HCT116 (cell line): ENCODE results near the gene SUSD3. TPM values are rescaled to one million over a fixed set of nuclear protein-coding genes. Genes with fewer than 3 reads are reported as not detected.

Source experiments
- ATAC-seq: fragments of 200-7000 bp; cut with Tn5 transposase; 2 replicates; pipeline ENCODE4 v1.9.1; 2020; ENCODE audit warnings: mild to moderate bottlenecking, moderate library complexity
- BruUV-seq: library from RNA; stranded (reverse); fragments of 400-500 nt; replicated peaks from 2 replicates; lab custom pipeline; 2021; lab: Mats Ljungman, UMichigan
- CTCF ChIA-PET: fragments of 300-600 bp; sonication (Branson Sonifier 250); formaldehyde crosslinking; loops from one replicate; lab custom pipeline; 2021; ENCODE audit warnings: antibody characterized with exemption; lab: Charles Lee
- POLR2A ChIA-PET: fragments of 300-600, 350-600 bp; sonication (Branson Sonifier 250); formaldehyde crosslinking; loops from one replicate; lab custom pipeline; 2021; ENCODE audit warnings: antibody characterized with exemption; lab: Charles Lee
- RAD21 ChIA-PET, 2 experiments: fragments of 300-600 bp; sonication (Branson Sonifier 250); formaldehyde crosslinking; loops; one replicate each; lab custom pipeline; 2023; ENCODE audit warnings: low total read pairs in 2 of 2; ENCODE audit not compliant: uncharacterized antibody in 2 of 2, unreplicated experiment in 2 of 2, low non-redundant PET in 1 of 2; lab: Charles Lee
- DNase-seq: peaks from one replicate; pipeline ENCODE4 v3.0.0-alpha.2; 2010; ENCODE audit warnings: low read depth, low spot score
- H2AFZ ChIP-seq: fragments of 200-600 bp; shearing (Covaris generic), sonication (generic); 2 replicates; pipeline ENCODE4 v1.6.1; 2017; ENCODE audit warnings: low read depth, mixed run types, mixed read lengths, antibody characterized with exemption, low read length; ENCODE audit not compliant: poor library complexity, severe bottlenecking
- H3K27ac ChIP-seq: 2 replicates; pipeline ENCODE4 v1.5.1; 2012; ENCODE audit warnings: low read depth, low read length
- H3K27me3 ChIP-seq: fragments of 200-600 bp; sonication (generic); 2 replicates; pipeline ENCODE4 v1.6.1; 2016; ENCODE audit warnings: mixed run types, low read length, mixed read lengths; ENCODE audit not compliant: insufficient read depth
- H3K36me3 ChIP-seq, 2 experiments: fragments of 200-500 bp in 1 of 2; fragments of 200-600 bp in 1 of 2; sonication (Bioruptor generic) in 1 of 2; sonication (generic) in 1 of 2; 2 replicates each; pipeline versions ENCODE4 v1.5.1 to v1.6.1; 2014 to 2016; ENCODE audit warnings: low read length in 2 of 2, inconsistent platforms in 1 of 2, mixed read lengths in 1 of 2, mixed run types in 1 of 2; ENCODE audit not compliant: insufficient read depth in 2 of 2, control insufficient read depth in 1 of 2
- H3K4me1 ChIP-seq, 2 experiments: fragments of 200-600 bp in 1 of 2; sonication (generic) in 1 of 2; 2 replicates each; pipeline versions ENCODE4 v1.5.1 to v1.6.1; 2012 to 2017; ENCODE audit warnings: low read length in 2 of 2, inconsistent platforms in 1 of 2, mild to moderate bottlenecking in 1 of 2, mixed read lengths in 1 of 2, mixed run types in 1 of 2, moderate library complexity in 1 of 2; ENCODE audit not compliant: insufficient read depth in 2 of 2, control insufficient read depth in 1 of 2
- H3K4me2 ChIP-seq: fragments of 200-600 bp; sonication (generic); 2 replicates; pipeline ENCODE4 v1.6.1; 2017; ENCODE audit warnings: mixed run types, low read length, mixed read lengths
- H3K4me3 ChIP-seq, 2 experiments: fragments of 200-600 bp in 1 of 2; sonication (generic) in 1 of 2; replicated peaks in 1 of 2; 2 replicates each; pipeline ENCODE4 v1.5.1; 2011 to 2016; ENCODE audit warnings: low read length in 2 of 2, control low read depth in 1 of 2, low read depth in 1 of 2, mild to moderate bottlenecking in 1 of 2, mixed read lengths in 1 of 2, mixed run types in 1 of 2
- H3K79me2 ChIP-seq: fragments of 200-600 bp; sonication (generic); 2 replicates; pipeline ENCODE4 v1.6.1; 2017; ENCODE audit warnings: mild to moderate bottlenecking, mixed run types, low read length, moderate library complexity, mixed read lengths; ENCODE audit not compliant: insufficient read depth
- H3K9ac ChIP-seq: fragments of 200-600 bp; sonication (generic); 2 replicates; pipeline ENCODE4 v1.6.1; 2016; ENCODE audit warnings: low read length, mixed read lengths
- H3K9me2 ChIP-seq: fragments of 200-600 bp; sonication (generic), shearing (Covaris generic); 2 replicates; pipeline ENCODE4 v1.6.1; 2017; ENCODE audit warnings: mixed run types, mild to moderate bottlenecking, moderate library complexity; ENCODE audit not compliant: insufficient read depth
- H3K9me3 ChIP-seq, 2 experiments: fragments of 200-500 bp in 1 of 2; fragments of 200-600 bp in 1 of 2; sonication (Bioruptor generic) in 1 of 2; sonication (generic) in 1 of 2; 2 replicates each; pipeline ENCODE4 v1.6.1; 2014 to 2017; ENCODE audit warnings: low read length in 2 of 2, mixed read lengths in 2 of 2, inconsistent platforms in 1 of 2, low read depth in 1 of 2, mild to moderate bottlenecking in 1 of 2, mixed run types in 1 of 2, moderate library complexity in 1 of 2; ENCODE audit not compliant: control insufficient read depth in 1 of 2, insufficient read depth in 1 of 2
- H4K20me1 ChIP-seq: fragments of 200-600 bp; sonication (generic), shearing (Covaris generic); 2 replicates; pipeline ENCODE4 v1.6.1; 2017; ENCODE audit warnings: mixed run types, mild to moderate bottlenecking, moderate library complexity; ENCODE audit not compliant: insufficient read depth
- CEBPB ChIP-seq: IDR thresholded peaks from 2 replicates; pipeline ENCODE4 v1.6.1; 2012; ENCODE audit warnings: low read depth
- RAD21 ChIP-seq: IDR thresholded peaks from 2 replicates; pipeline ENCODE4 v1.6.1; 2012; ENCODE audit warnings: low read depth, mild to moderate bottlenecking
- TCF7L2 ChIP-seq: IDR thresholded peaks from 2 replicates; pipeline ENCODE4 v1.7.0; 2011; ENCODE audit warnings: borderline replicate concordance, inconsistent platforms; ENCODE audit not compliant: insufficient read depth, insufficient read length; ENCODE audit errors: extremely low read depth
- YY1 ChIP-seq: IDR thresholded peaks from 2 replicates; pipeline ENCODE4 v1.6.1; 2011; ENCODE audit warnings: low read length, low read depth, moderate library complexity, mild to moderate bottlenecking; ENCODE audit not compliant: insufficient replicate concordance; ENCODE audit errors: extremely low read depth
- ZNF274 ChIP-seq: fragments of 200-500 bp; sonication (Bioruptor generic); IDR thresholded peaks from 2 replicates; pipeline ENCODE4 v1.6.1; 2014; ENCODE audit warnings: mild to moderate bottlenecking, low read depth, low read length, inconsistent platforms
- intact Hi-C: fragments of 100-400 bp; cut with micrococcal nuclease; formaldehyde crosslinking; loops from 2 replicates; pipeline ENCODE4 v1.10.0; 2022
- total RNA-seq: library from RNA; stranded (reverse); gene quantifications from one replicate; pipeline ENCODE4 v1.2.1, GENCODE V29; 2021; ENCODE audit not compliant: unreplicated experiment

SUSD3 gene
- total RNA-seq, 1 experiment from 2014 or later: 11.3 TPM

DNA sequence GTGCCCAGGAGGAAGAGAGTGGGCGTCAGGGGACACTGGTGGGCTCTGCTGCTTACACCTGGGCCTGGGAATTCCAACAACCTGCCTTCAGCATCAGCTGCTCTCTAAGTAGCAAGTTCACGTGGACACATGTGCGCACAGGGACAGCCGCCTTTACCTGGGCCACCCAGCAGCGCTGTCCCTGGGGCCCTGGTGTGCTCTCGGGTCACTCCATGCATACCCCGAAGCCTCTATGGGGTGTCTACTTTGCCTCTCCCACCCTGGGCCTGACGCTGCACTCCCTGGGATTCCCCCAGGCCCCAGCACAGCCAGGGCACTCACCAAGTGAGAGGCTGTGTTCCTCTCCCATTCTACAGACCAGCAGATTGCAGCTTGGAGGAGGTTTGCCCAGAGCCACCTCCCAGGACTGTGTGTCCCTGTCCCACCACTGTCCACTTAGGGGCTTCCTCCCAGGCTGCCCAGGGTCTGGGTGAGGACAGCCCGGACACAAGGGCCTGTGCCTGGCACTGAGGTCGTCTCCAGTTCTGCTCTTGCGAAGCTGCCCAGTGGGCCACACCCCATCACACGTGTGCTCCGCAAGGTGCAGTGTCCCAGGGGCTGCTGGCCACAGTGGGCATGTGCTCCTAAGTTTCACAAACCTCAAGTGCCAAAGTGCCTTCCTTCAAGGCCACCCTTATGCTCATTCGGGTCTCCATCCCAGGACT, 69.7 kb downstream of the SUSD3 start:
- DNase-seq: no peak
- Histone ChIP-seq H3K4me2 (no peak overlapping the region), H2AFZ (no peak overlapping the region), H3K9me3 (no peaks in the 10 kb centered on the region), H3K27ac (no peak overlapping the region; the same call in 1 of the 2 replicates), H3K9ac (no peak overlapping the region), H3K4me1 (peaks cover 24 to 25% of the 10 kb centered on the region in 2 experiments), H3K4me3 (no peak overlapping the region), H3K79me2 (peaks cover 18% of the 10 kb centered on the region; the same call in 1 of the 2 replicates), H4K20me1 (no peaks in the 10 kb centered on the region), H3K27me3 (no peaks in the 10 kb centered on the region), H3K9me2 (no peaks in the 10 kb centered on the region), H3K36me3 (no peaks in the 10 kb centered on the region; a peak in 1 of 4 replicates)
- ChIA-PET CTCF (no interaction called here), RAD21 (no interaction called here), POLR2A (no interaction called here)
- no peak for TF ChIP-seq CEBPB
- no peak for TF ChIP-seq ZNF274
- TF ChIP-seq RAD21: no peak
- TF ChIP-seq YY1: no peak
- intact Hi-C loops: no loop called here
- BruUV-seq: no TSS peak
- no peak for ATAC-seq

DNA sequence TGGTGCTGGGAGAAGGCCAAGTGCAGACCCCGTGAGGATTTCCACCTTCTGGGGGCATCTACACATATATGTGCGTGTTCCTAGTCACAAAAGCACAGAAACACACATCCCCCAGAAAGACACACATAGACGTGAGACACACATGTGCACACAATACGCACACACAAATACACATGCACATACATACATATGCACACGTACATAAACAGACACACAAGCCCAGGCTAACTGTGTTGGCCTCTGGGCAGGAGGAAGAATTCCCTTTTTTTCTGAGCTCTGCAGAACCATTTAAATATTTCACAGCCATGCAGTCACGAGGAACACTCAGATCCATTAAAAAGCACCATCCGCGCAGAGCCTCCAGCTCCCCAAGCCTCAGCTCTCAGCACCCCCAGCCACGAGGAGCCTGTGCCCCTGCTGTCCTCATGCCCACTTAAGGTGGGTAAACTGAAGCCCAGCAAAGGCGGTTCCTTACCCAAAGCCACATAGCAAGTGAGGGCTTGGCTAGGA, 70.3 kb downstream of the SUSD3 start:
- Histone ChIP-seq H3K4me2 (no peak overlapping the region), H3K9me3 (no peaks in the 10 kb centered on the region), H2AFZ (no peak overlapping the region), H3K4me1 (peaks cover 25 to 28% of the 10 kb centered on the region in 2 experiments), H4K20me1 (no peaks in the 10 kb centered on the region), H3K9me2 (no peaks in the 10 kb centered on the region), H3K9ac (no peak overlapping the region), H3K27me3 (no peaks in the 10 kb centered on the region), H3K4me3 (no peak overlapping the region), H3K79me2 (peaks cover 22% of the 10 kb centered on the region; the same call in 1 of the 2 replicates), H3K36me3 (no peaks in the 10 kb centered on the region; a peak in 1 of 4 replicates), H3K27ac (no peak overlapping the region)
- ChIA-PET CTCF (no interaction called here), RAD21 (no interaction called here), POLR2A (no interaction called here)
- TF ChIP-seq TCF7L2: no peak
- no TSS peak for BruUV-seq
- DNase-seq (no peak), ATAC-seq (no peak)
- intact Hi-C loops: no loop called here
